ENCODE data around the gene PDZK1.
"Not testable (repeated sequence)": the region's sequence is repeated elsewhere in the genome, so short reads cannot be mapped to it uniquely, and the experiment has no call there.

The PDZK1 gene

DNA sequence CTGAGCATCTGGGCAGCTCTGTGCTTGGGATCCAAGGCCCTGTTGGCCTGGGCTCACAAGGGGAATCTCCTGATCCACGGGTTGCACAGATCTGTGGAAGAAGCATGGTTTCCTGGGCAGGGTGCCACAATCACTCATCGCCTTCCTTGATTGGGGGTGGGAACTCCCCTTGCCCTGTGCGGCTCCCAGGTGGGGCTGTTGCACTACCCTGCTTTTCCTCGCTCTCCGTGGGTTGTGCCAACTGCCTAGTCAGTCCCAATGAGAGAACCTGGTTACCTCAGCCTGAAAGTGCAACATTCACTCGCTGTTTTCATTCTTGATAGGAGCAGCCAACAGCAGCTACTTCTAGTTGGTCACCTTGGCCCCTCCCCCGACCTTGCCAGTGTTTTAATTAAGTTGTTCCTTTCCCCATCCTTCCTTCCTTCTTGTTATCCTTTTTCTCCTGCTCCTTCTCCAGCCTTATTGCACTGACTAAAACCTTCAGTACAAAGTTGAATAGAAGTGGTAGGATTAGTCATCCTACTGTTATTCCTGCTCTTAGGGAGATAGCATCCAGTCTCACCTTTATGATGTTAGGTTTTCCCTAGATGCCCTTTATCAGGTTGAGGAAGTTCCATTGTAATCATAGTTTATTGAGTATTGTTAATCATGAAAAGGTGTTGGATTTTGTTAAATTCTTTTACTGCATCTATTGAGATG lies 50.8 kb downstream of the PDZK1 start:
- not testable (repeated sequence) for DNase-seq

DNA sequence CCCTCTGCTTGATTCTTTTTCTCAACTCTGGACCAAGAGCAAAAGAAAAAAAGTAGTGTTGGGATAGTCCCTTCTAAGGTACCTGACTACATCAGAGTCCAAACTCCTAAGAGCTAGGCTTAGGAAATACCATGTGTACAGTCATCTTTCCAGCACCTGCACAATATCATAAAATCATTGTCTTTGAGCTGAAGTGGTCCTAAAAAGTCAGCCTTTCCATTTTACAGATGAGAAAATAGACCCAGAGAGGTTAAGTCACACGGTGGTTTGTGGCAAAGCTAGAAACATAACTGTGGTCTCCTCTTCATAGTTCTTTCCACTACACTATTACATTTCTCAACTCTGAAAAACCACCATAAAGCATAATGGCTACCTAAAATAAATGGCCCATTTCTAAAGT lies 63.2 kb downstream of the PDZK1 start:
- DNase-seq = not testable (repeated sequence)

DNA sequence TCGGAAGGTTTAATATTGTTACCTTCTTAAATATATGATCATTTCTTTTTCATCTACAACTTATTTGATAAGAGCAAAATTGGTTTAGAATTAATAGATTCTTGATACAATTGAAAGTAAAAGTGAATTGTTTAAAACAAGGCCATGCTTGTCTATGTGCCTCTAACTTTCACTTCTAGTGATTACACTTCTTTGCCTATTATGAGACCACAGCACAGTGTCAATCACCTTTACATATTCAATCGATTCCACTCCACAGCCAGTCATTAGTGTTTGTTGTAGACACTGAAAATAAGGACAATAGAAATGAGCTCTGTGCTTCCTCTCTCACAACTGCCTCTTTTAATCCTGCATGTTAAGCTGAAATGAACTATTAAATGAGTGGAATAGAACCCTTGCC lies 65.3 kb downstream of the PDZK1 start:
- DNase-seq = not testable (repeated sequence)

DNA sequence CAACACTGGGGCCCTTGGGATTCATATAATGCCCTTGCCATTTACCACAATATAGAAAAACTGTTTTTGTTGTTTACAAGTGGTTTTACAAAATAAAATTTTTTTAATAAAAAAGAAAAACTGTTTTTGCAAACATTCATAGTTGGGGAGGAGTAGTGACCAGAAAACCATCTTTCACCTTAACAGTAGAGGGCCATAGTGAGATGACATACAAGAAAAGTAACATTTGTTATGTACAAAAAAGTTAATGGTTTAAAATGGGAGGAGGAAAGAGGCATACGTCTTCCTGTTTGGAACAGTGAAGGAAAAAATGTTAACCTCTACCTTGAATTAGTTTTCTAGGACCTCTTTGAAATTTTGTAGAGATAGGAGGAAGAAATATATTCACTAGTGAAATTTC lies 70.9 kb downstream of the PDZK1 start:
- DNase-seq = not testable (repeated sequence)

DNA sequence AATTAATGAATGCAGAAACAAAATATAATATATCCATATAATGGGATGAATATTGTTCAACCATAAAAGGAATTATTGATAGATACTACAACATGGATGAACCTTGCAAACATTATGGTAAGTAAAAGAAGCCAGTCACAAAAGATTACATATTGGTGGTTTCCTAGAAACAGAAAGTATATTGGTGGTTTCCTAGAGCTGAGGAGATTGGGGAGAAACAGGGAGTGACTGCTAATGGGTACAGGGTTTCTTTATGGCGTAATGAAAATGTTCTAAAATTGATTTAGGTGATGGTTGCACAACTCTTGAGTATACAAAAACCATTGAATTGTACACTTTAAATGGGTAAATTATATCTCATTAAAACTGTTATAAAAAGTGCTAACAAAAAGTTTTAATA lies 85.0 kb downstream of the PDZK1 start:
- not testable (repeated sequence) for DNase-seq
